ENCODE data around the gene DDX50. TPM values are rescaled to one million over a fixed set of nuclear protein-coding genes. Genes with fewer than 3 reads are reported as not detected.
"Not testable (repeated sequence)": the region's sequence is repeated elsewhere in the genome, so short reads cannot be mapped to it uniquely, and the experiment has no call there.

The DDX50 gene
- total RNA-seq, 1 experiment from 2014 or later, result 50.7 TPM

DNA sequence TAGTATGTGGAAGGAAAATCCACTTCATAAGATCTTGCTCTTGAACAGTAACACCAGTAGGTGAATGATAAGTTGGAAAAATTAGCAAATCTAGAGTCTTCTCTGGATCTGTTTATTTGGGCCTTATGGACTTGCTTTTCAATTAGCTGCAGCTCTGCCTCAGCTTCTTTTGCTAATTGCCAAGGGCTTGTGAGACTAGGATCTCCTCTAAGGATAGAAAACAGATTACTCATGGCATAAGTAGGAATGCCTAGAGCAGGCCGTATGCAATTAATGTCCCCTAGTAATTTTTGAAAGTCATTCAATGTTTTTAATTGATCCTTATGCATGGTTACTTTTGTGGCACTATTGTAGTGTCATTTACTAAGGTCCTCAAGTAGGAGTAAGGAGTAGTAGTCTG, 36.5 kb upstream of the DDX50 start:
- H3K27me3 Mint-ChIP-seq (ENCODE audit: low read depth), result peaks cover 1% of the 10 kb centered on the region
- H3K9me3 Mint-ChIP-seq, result peaks cover 53 to 59% of the 10 kb centered on the region in 2 experiments
- H3K18ac ChIP-seq (ENCODE audit: insufficient read length, low read depth, low read length), result no peak overlapping the region
- no peak overlapping the region for H3K9ac ChIP-seq (ENCODE audit: extremely low read depth, insufficient read length, low read length)
- H2AK5ac ChIP-seq (ENCODE audit: insufficient read length, low read length), result no peak overlapping the region
- peaks cover 23% of the 10 kb centered on the region for H3K9me3 ChIP-seq (ENCODE audit: control insufficient read depth, low read depth, low read length)
- H2BK120ac ChIP-seq (ENCODE audit: low read depth, low read length, poor library complexity, severe bottlenecking), result no peak overlapping the region
- no peak overlapping the region for H2BK5ac ChIP-seq (ENCODE audit: insufficient read length, low read length)
- H2BK12ac ChIP-seq (ENCODE audit: insufficient read length, low read depth, low read length), result no peak overlapping the region
- no peak for DNase-seq
- no peak overlapping the region for H3K56ac ChIP-seq (ENCODE audit: insufficient read length, low read depth, low read length)
- H3K4me3 Mint-ChIP-seq, result no peak overlapping the region
- no peaks in the 10 kb centered on the region for H3K23me2 ChIP-seq (ENCODE audit: insufficient read length, low read depth, low read length, poor library complexity, severe bottlenecking)
- H4K20me1 ChIP-seq (ENCODE audit: control insufficient read depth, insufficient read depth, insufficient read length), result no peaks in the 10 kb centered on the region
- H2BK15ac ChIP-seq (ENCODE audit: low read depth, low read length), result no peak overlapping the region
- no peak overlapping the region for H3T11ph ChIP-seq (ENCODE audit: low read length)
- no peak overlapping the region for H2AFZ ChIP-seq (ENCODE audit: low read length)
- peaks cover 4 to 5% of the 10 kb centered on the region in 2 experiments for H3K4me1 Mint-ChIP-seq
- H4K5ac ChIP-seq (ENCODE audit: insufficient read length, low read depth, low read length), result no peak overlapping the region
- no peaks in the 10 kb centered on the region for H3K27me3 ChIP-seq (ENCODE audit: insufficient read depth, low read length)
- no peak overlapping the region for H2BK20ac ChIP-seq (ENCODE audit: low read depth, low read length, poor library complexity, severe bottlenecking)
- TF ChIP-seq, protein P1, sequence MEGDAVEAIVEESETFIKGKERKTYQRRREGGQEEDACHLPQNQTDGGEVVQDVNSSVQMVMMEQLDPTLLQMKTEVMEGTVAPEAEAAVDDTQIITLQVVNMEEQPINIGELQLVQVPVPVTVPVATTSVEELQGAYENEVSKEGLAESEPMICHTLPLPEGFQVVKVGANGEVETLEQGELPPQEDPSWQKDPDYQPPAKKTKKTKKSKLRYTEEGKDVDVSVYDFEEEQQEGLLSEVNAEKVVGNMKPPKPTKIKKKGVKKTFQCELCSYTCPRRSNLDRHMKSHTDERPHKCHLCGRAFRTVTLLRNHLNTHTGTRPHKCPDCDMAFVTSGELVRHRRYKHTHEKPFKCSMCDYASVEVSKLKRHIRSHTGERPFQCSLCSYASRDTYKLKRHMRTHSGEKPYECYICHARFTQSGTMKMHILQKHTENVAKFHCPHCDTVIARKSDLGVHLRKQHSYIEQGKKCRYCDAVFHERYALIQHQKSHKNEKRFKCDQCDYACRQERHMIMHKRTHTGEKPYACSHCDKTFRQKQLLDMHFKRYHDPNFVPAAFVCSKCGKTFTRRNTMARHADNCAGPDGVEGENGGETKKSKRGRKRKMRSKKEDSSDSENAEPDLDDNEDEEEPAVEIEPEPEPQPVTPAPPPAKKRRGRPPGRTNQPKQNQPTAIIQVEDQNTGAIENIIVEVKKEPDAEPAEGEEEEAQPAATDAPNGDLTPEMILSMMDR (conservative IDR thresholded peaks at IDR 0.05), result no peak
- no peak overlapping the region for H4K8ac ChIP-seq (replicated peaks; ENCODE audit: insufficient read length, low read depth, low read length)
- no peak overlapping the region for H4K91ac ChIP-seq (ENCODE audit: insufficient read length, low read depth, low read length)
- H3K23ac ChIP-seq (ENCODE audit: insufficient read length, low read depth, low read length), result no peak overlapping the region
- H3K27ac ChIP-seq (ENCODE audit: insufficient read length, low read depth, low read length), result no peak overlapping the region
- no peaks in the 10 kb centered on the region for H3K79me2 ChIP-seq (ENCODE audit: insufficient read depth, low read length)
- H3K14ac ChIP-seq (ENCODE audit: insufficient read depth, low read length), result no peak overlapping the region
- H3K27ac Mint-ChIP-seq, result no peak overlapping the region
- H3K4ac ChIP-seq (ENCODE audit: low read depth, low read length), result no peak overlapping the region
- H3K36me3 Mint-ChIP-seq (ENCODE audit: insufficient read depth in 1 of 3, low read depth in 3 of 3), result peaks cover 34 to 57% (median 49%) of the 10 kb centered on the region in 3 experiments
- no peaks in the 10 kb centered on the region for H3K4me1 ChIP-seq (ENCODE audit: insufficient read depth, low read length)
- no peaks in the 10 kb centered on the region for H3K79me1 ChIP-seq (ENCODE audit: insufficient read depth, low read depth, low read length, poor library complexity, severe bottlenecking)
- no CpG with 5 or more reads among the region's 1 CpG for WGBS (ENCODE audit: extremely low coverage, insufficient read length, low lambda C conversion rate)
- no peak overlapping the region for H3K4me2 ChIP-seq (ENCODE audit: insufficient read depth, insufficient read length, low read length)

DNA sequence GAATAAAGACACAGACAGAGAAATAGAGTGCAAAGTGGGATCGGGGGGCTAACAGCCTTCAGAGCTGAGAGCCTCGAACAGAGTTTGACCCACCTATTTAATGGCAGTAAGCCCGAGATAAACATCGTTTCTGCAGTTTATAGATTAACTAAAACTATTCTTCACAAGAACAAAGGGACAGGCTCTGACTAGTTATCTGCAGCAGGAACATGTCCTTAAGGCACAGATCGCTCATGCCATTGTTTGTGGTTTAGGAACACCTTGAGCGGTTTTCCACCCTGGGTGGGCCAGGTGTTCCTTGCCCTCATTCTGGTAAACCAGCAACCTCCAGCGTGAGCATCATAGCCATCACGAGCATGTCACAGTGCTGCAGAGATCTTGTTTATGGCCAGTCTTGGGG, 32.9 kb upstream of the DDX50 start:
- H3K14ac ChIP-seq (ENCODE audit: insufficient read depth, low read length); H3K4me3 Mint-ChIP-seq; H3K27me3 ChIP-seq (ENCODE audit: insufficient read depth, low read length); H2AK5ac ChIP-seq (ENCODE audit: insufficient read length, low read length); H2AFZ ChIP-seq (ENCODE audit: low read length); H3K79me2 ChIP-seq (ENCODE audit: insufficient read depth, low read length); H3K4ac ChIP-seq (ENCODE audit: low read depth, low read length); H3K23me2 ChIP-seq (ENCODE audit: insufficient read length, low read depth, low read length, poor library complexity, severe bottlenecking); H3K18ac ChIP-seq (ENCODE audit: insufficient read length, low read depth, low read length); H3K23ac ChIP-seq (ENCODE audit: insufficient read length, low read depth, low read length); H3K4me1 ChIP-seq (ENCODE audit: insufficient read depth, low read length); H4K91ac ChIP-seq (ENCODE audit: insufficient read length, low read depth, low read length); H4K5ac ChIP-seq (ENCODE audit: insufficient read length, low read depth, low read length); H4K8ac ChIP-seq (replicated peaks; ENCODE audit: insufficient read length, low read depth, low read length); H3K79me1 ChIP-seq (ENCODE audit: insufficient read depth, low read depth, low read length, poor library complexity, severe bottlenecking); H3K27ac Mint-ChIP-seq; H2BK15ac ChIP-seq (ENCODE audit: low read depth, low read length); H2BK120ac ChIP-seq (ENCODE audit: low read depth, low read length, poor library complexity, severe bottlenecking); DNase-seq; H3K4me2 ChIP-seq (ENCODE audit: insufficient read depth, insufficient read length, low read length); H2BK12ac ChIP-seq (ENCODE audit: insufficient read length, low read depth, low read length); H3T11ph ChIP-seq (ENCODE audit: low read length); H4K20me1 ChIP-seq (ENCODE audit: control insufficient read depth, insufficient read depth, insufficient read length); H2BK20ac ChIP-seq (ENCODE audit: low read depth, low read length, poor library complexity, severe bottlenecking); H3K27ac ChIP-seq (ENCODE audit: insufficient read length, low read depth, low read length); H3K56ac ChIP-seq (ENCODE audit: insufficient read length, low read depth, low read length); H3K27me3 Mint-ChIP-seq (ENCODE audit: low read depth); H3K9ac ChIP-seq (ENCODE audit: extremely low read depth, insufficient read length, low read length); H2BK5ac ChIP-seq (ENCODE audit: insufficient read length, low read length): not testable (repeated sequence)
- peaks cover 29 to 34% of the 10 kb centered on the region in 2 experiments for H3K4me1 Mint-ChIP-seq
- no CpG with 5 or more reads among the region's 8 CpGs for WGBS (ENCODE audit: extremely low coverage, insufficient read length, low lambda C conversion rate)
- H3K9me3 Mint-ChIP-seq, result peaks cover 22 to 28% of the 10 kb centered on the region in 2 experiments
- peaks cover 11% of the 10 kb centered on the region for H3K9me3 ChIP-seq (ENCODE audit: control insufficient read depth, low read depth, low read length)
- H3K36me3 Mint-ChIP-seq (ENCODE audit: insufficient read depth in 1 of 3, low read depth in 3 of 3), result peaks cover 18 to 26% (median 18%) of the 10 kb centered on the region in 3 experiments

Data from H9 (cell line).